ENCODE data around the gene PRICKLE4.

- TF ChIP-seq CTCF (IDR thresholded peaks at IDR 0.05; ENCODE audit: poor library complexity) (no peak), EZH2 (IDR thresholded peaks at IDR 0.05; ENCODE audit: borderline replicate concordance) (no peak), EZH2phosphoT487 (IDR thresholded peaks at IDR 0.05; ENCODE audit: low read depth, severe bottlenecking, unreplicated experiment) (no peak)
Observed at GRCh38 chr6:41736186-41736733, 44.3 kb upstream of the PRICKLE4 start.
